Neural cell (in vitro differentiated cells): ENCODE results near the gene ESF1. TPM values are rescaled to one million over a fixed set of nuclear protein-coding genes. Genes with fewer than 3 reads are reported as not detected.

Experiments
- H2AFZ ChIP-seq: fragments of 200-600, 300-800 bp; sonication (generic), shearing (Covaris generic); 2 replicates; pipeline ENCODE4 v1.6.0; 2014; ENCODE audit warnings: low read depth, mild to moderate bottlenecking, antibody characterized with exemption, low read length, moderate library complexity
- H3F3A ChIP-seq: fragments of 200-600 bp; shearing (Covaris generic); 2 replicates; pipeline ENCODE4 v1.6.1; 2016; ENCODE audit warnings: mild to moderate bottlenecking, moderate library complexity, mixed read lengths, antibody characterized with exemption, low read length; ENCODE audit not compliant: insufficient read depth, poor library complexity, severe bottlenecking
- H3K27ac ChIP-seq: fragments of 200-600, 300-800 bp; sonication (generic), shearing (Covaris generic); 2 replicates; pipeline ENCODE4 v1.5.1; 2014; ENCODE audit warnings: mild to moderate bottlenecking, low read length, moderate library complexity
- H3K27me3 ChIP-seq: fragments of 300-800, 200-600 bp; sonication (generic), shearing (Covaris generic); 2 replicates; pipeline ENCODE4 v1.6.0; 2014; ENCODE audit warnings: mild to moderate bottlenecking, low read depth, low read length, moderate library complexity; ENCODE audit not compliant: insufficient read depth
- H3K36me3 ChIP-seq: fragments of 300-800, 200-600 bp; sonication (generic), shearing (Covaris generic); 2 replicates; pipeline ENCODE4 v1.5.1; 2014; ENCODE audit warnings: mild to moderate bottlenecking, antibody characterized with exemption, low read length, moderate library complexity; ENCODE audit not compliant: insufficient read depth
- H3K4me2 ChIP-seq: fragments of 300-800, 200-600 bp; sonication (generic), shearing (Covaris generic); 2 replicates; pipeline ENCODE4 v1.6.0; 2014; ENCODE audit warnings: mild to moderate bottlenecking, low read length
- H3K4me3 ChIP-seq: fragments of 300-800, 200-600 bp; sonication (generic), shearing (Covaris generic); 2 replicates; pipeline ENCODE4 v1.5.1; 2014; ENCODE audit warnings: mild to moderate bottlenecking, low read length, moderate library complexity
- H3K79me2 ChIP-seq: fragments of 200-600 bp; shearing (Covaris generic); replicated peaks from 2 replicates; pipeline ENCODE4 v1.6.0; 2014; ENCODE audit warnings: mild to moderate bottlenecking, low read length, moderate library complexity; ENCODE audit not compliant: insufficient read depth
- H3K9ac ChIP-seq: fragments of 300-800, 200-600 bp; sonication (generic), shearing (Covaris generic); 2 replicates; pipeline ENCODE4 v1.6.1; 2016; ENCODE audit warnings: mild to moderate bottlenecking, low read length, mixed read lengths
- H3K9me2 ChIP-seq: fragments of 200-600 bp; shearing (Covaris generic); 2 replicates; pipeline ENCODE4 v1.6.1; 2016; ENCODE audit warnings: mild to moderate bottlenecking, low read length, mixed read lengths; ENCODE audit not compliant: insufficient read depth
- H3K9me3 ChIP-seq: fragments of 200-600, 300-800 bp; sonication (generic), shearing (Covaris generic); 2 replicates; pipeline ENCODE4 v1.6.1; 2016; ENCODE audit warnings: mild to moderate bottlenecking, mixed run types, low read length, moderate library complexity, mixed read lengths
- H4K20me1 ChIP-seq: fragments of 200-600 bp; shearing (Covaris generic); 2 replicates; pipeline ENCODE4 v1.6.1; 2016; ENCODE audit warnings: mild to moderate bottlenecking, mixed run types; ENCODE audit not compliant: insufficient read depth
- CTCF ChIP-seq: fragments of 450-650 bp; IDR thresholded peaks from 2 replicates; pipeline ENCODE4 v1.5.1; 2014; ENCODE audit warnings: antibody characterized with exemption, mild to moderate bottlenecking, moderate library complexity; ENCODE audit not compliant: poor library complexity, severe bottlenecking
- EP300 ChIP-seq: fragments of 450-650 bp; conservative IDR thresholded peaks from 2 replicates; pipeline ENCODE4 v1.6.1; 2014; ENCODE audit warnings: antibody characterized with exemption, mild to moderate bottlenecking, moderate library complexity; ENCODE audit not compliant: poor library complexity, severe bottlenecking
- EZH2 ChIP-seq: fragments of 200-600, 300-800 bp; shearing (Covaris generic), sonication (generic); IDR thresholded peaks from 2 replicates; pipeline ENCODE4 v1.6.1; 2014; ENCODE audit warnings: antibody characterized with exemption, low read length, borderline replicate concordance, mild to moderate bottlenecking; ENCODE audit not compliant: insufficient read depth, poor library complexity, severe bottlenecking
- MXI1 ChIP-seq: fragments of 450-650 bp; conservative IDR thresholded peaks from 2 replicates; pipeline ENCODE4 v1.6.1; 2014; ENCODE audit warnings: antibody characterized with exemption, mild to moderate bottlenecking; ENCODE audit not compliant: poor library complexity, severe bottlenecking
- POLR2AphosphoS5 ChIP-seq: IDR thresholded peaks from 2 replicates; pipeline ENCODE4 v1.6.1; 2012
- RAD21 ChIP-seq: fragments of 450-650 bp; conservative IDR thresholded peaks from 2 replicates; pipeline ENCODE4 v1.6.1; 2014; ENCODE audit warnings: antibody characterized with exemption, mild to moderate bottlenecking, moderate library complexity
- SMC3 ChIP-seq: fragments of 450-650 bp; conservative IDR thresholded peaks from 2 replicates; pipeline ENCODE4 v1.6.1; 2014; ENCODE audit warnings: antibody characterized with exemption, mild to moderate bottlenecking, moderate library complexity; ENCODE audit not compliant: poor library complexity
- TAF1 ChIP-seq: IDR thresholded peaks from 2 replicates; pipeline ENCODE4 v1.6.1; 2012; ENCODE audit warnings: low read depth
- polyA plus RNA-seq: library from polyadenylated mRNA; depleted of rRNA; stranded (reverse); fragments of >200 nt; gene quantifications from 2 replicates; pipeline ENCODE4 v1.2.3, GENCODE V29; 2014
- TF ChIP-seq, protein P1 (sequence below): IDR thresholded peaks from 2 replicates; pipeline ENCODE4 v1.6.1; 2012; ENCODE audit warnings: borderline replicate concordance

Gene ESF1
- polyA plus RNA-seq, 1 donor from 2014 or later: 10.0 TPM

DNA sequence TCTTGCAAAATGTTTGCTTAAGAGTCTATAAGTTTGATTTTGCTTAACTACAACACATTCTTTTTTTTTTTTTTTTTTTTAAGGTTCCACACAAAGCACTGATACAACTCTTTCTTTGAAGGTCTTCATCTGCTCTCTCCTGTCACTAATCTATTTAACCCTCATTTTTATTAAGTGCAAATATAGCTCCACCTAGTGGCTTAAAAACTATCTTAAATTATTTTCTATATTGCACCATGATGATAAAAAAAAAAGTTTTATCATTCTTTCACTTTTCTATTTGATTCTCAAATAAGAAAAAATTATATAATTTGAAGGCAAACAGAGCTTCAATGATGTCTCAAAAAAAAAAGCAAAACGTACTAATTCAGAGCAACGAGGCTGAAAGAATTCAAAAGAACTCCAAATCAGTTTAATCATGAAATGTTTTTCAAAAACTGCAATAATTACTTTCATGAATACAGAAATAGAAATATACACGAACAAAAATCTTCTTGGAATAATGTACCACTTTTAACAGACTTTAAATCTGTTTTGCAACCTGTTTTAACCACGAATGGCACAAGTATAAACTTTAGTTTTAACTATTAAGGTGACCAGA, 12.8 kb downstream of the ESF1 start:
- no peaks in the 10 kb centered on the region for H3K27me3 ChIP-seq
- no peak overlapping the region for H3K4me3 ChIP-seq
- no peaks in the 10 kb centered on the region for H4K20me1 ChIP-seq
- H3K4me2 ChIP-seq: no peak overlapping the region
- no peaks in the 10 kb centered on the region for H3K9me2 ChIP-seq
- TF ChIP-seq POLR2AphosphoS5 (no peak), SMC3 (peak; percentile 67), RAD21 (peak; percentile 62), EZH2 (no peak), CTCF (peak; percentile 65)
- no peak overlapping the region for H3K27ac ChIP-seq
- no peaks in the 10 kb centered on the region for H3K9me3 ChIP-seq
- no peaks in the 10 kb centered on the region for H3K79me2 ChIP-seq
- H3F3A ChIP-seq: no peaks in the 10 kb centered on the region
- H3K36me3 ChIP-seq: peaks cover 10% of the 10 kb centered on the region
- H2AFZ ChIP-seq: no peak overlapping the region
- H3K9ac ChIP-seq: no peak overlapping the region

DNA sequence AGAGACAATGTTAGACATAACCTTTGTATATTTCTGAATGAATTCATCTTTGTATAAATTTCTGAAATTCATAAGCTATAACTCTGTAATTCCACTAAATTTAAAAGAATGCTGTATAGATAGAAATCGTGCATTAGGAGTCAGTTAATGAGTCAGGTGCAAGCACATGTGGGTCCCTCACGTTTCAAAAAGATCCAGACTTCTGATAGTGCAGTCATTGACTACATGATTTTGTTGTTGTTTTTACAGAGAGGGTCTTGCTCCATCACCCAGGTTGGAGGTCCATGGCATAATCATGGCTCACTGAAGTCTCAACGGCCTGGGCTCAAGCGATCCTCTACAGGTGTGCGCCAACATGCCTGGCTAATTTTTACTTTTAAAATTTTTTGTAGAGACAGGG, 14.6 kb downstream of the ESF1 start:
- Histone ChIP-seq H3K9me3 (no peaks in the 10 kb centered on the region), H2AFZ (no peak overlapping the region), H3K36me3 (peaks cover 24% of the 10 kb centered on the region), H3K4me3 (no peak overlapping the region), H4K20me1 (no peaks in the 10 kb centered on the region), H3K9ac (no peak overlapping the region), H3F3A (no peaks in the 10 kb centered on the region), H3K27ac (no peak overlapping the region), H3K27me3 (no peaks in the 10 kb centered on the region), H3K79me2 (no peaks in the 10 kb centered on the region), H3K9me2 (no peaks in the 10 kb centered on the region), H3K4me2 (no peak overlapping the region)
- no peak for TF ChIP-seq SMC3
- no peak for TF ChIP-seq TAF1
- no peak for TF ChIP-seq EZH2
- TF ChIP-seq EP300: no peak
- TF ChIP-seq RAD21: no peak
- TF ChIP-seq CTCF: no peak
- TF ChIP-seq POLR2AphosphoS5: no peak
- TF ChIP-seq MXI1: no peak
- TF ChIP-seq, protein P1, sequence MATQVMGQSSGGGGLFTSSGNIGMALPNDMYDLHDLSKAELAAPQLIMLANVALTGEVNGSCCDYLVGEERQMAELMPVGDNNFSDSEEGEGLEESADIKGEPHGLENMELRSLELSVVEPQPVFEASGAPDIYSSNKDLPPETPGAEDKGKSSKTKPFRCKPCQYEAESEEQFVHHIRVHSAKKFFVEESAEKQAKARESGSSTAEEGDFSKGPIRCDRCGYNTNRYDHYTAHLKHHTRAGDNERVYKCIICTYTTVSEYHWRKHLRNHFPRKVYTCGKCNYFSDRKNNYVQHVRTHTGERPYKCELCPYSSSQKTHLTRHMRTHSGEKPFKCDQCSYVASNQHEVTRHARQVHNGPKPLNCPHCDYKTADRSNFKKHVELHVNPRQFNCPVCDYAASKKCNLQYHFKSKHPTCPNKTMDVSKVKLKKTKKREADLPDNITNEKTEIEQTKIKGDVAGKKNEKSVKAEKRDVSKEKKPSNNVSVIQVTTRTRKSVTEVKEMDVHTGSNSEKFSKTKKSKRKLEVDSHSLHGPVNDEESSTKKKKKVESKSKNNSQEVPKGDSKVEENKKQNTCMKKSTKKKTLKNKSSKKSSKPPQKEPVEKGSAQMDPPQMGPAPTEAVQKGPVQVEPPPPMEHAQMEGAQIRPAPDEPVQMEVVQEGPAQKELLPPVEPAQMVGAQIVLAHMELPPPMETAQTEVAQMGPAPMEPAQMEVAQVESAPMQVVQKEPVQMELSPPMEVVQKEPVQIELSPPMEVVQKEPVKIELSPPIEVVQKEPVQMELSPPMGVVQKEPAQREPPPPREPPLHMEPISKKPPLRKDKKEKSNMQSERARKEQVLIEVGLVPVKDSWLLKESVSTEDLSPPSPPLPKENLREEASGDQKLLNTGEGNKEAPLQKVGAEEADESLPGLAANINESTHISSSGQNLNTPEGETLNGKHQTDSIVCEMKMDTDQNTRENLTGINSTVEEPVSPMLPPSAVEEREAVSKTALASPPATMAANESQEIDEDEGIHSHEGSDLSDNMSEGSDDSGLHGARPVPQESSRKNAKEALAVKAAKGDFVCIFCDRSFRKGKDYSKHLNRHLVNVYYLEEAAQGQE: no peak
